H1 (cell line): Measurements from ENCODE around the gene NCOA6. TPM values are rescaled to one million over a fixed set of nuclear protein-coding genes. Genes with fewer than 3 reads are reported as not detected.

ENCODE experiments used
- FOSL1 ChIP-seq: IDR thresholded peaks from 2 replicates; pipeline ENCODE4 v1.6.1; 2011; ENCODE audit warnings: mild to moderate bottlenecking, low read depth, low read length, moderate library complexity; ENCODE audit not compliant: insufficient read depth
- KDM4A ChIP-seq: IDR thresholded peaks from one replicate; pipeline ENCODE4 v1.7.1; 2012; ENCODE audit warnings: low read depth, mild to moderate bottlenecking, moderate library complexity, low read length, inconsistent platforms; ENCODE audit not compliant: severe bottlenecking
- MAX ChIP-seq: IDR thresholded peaks from 2 replicates; pipeline ENCODE4 v1.6.1; 2012; ENCODE audit warnings: inconsistent platforms
- SIX5 ChIP-seq: IDR thresholded peaks from 2 replicates; pipeline ENCODE4 v1.6.1; 2011; ENCODE audit warnings: mild to moderate bottlenecking, low read depth, low read length
- SRF ChIP-seq: IDR thresholded peaks from 2 replicates; pipeline ENCODE4 v1.6.1; 2011; ENCODE audit warnings: mild to moderate bottlenecking, low read depth, low read length, moderate library complexity
- TAF7 ChIP-seq: optimal IDR thresholded peaks from 2 replicates; pipeline ENCODE3; 2011; ENCODE audit warnings: low read depth, mild to moderate bottlenecking, inconsistent platforms, low read length, moderate library complexity, borderline replicate concordance
- YY1 ChIP-seq: IDR thresholded peaks from 2 replicates; pipeline ENCODE4 v1.6.1; 2011; ENCODE audit warnings: low read depth, mild to moderate bottlenecking, low read length
- polyA plus RNA-seq, 7 experiments: library from polyadenylated mRNA; depleted of rRNA in 3 of 7; stranded (reverse) in 5 of 7; unstranded in 2 of 7; fragments of >200 nt in 5 of 7; fragments of 200-250 nt in 2 of 7; gene quantifications; 1 replicate in 5 of 7; 2 replicates in 1 of 7; 4 replicates in 1 of 7; pipeline versions ENCODE4 v1.2.1 to v1.2.3, GENCODE V29; 2011 to 2013; ENCODE audit warnings: missing spikeins in 2 of 7, mixed read lengths in 2 of 7
- total RNA-seq: library from RNA; stranded (reverse); fragmentation: NEBNext Ultra II Directional; extraction: Animal tissue kit (Norgen Biotek cat#: 25700); gene quantifications from 2 replicates; pipeline ENCODE4 v1.2.1, GENCODE V29; 2021

NCOA6 gene
- total and polyA plus RNA-seq, 2 of the 8 experiments (the other 6 are each of a cell fraction or from before 2014, with no cell fraction given), result 9.0 to 9.5 TPM

DNA sequence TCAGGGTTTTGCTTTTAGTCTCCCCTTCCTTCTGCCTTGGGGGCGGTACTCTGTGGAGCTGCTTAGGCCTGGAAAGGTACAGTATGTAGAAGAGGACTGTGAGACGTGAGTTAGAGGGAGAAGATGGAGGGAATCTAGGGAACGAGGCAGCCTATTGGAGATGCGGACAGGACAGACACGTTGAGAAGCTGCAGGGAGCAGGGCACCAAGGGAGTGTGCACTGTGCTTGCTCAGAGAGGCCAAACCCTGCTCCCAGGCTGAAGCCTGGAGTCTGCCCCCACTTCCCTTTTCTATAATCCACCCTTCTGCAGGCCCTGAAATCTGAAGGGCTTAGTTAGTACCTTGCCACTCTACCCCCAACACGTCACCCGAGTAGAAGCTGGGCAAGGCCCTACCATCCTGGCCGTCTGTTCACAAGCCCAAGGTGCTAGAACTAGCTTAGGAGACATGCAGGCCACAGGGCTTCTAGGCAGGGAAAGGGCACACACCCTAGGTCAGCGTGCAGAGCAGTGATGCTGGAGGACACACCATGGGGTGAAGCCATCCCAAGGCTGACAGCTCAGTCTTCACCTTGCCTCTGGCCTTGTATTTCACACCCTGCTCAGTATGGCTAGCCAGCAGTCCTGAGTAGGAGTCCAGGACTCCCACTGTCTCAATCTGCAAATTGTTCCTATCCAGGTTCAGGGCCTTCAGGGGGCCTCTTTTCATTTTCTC is 114.4 kb downstream of the NCOA6 start (continued):
- TF ChIP-seq MAX (no peak), SRF (no peak), YY1 (no peak), TAF7 (no peak), KDM4A (no peak), SIX5 (no peak), FOSL1 (no peak)
